Activated naive CD4-positive, alpha-beta T cell treated with anti-CD3 and anti-CD28 coated beads, Interleukin-2, amount 50 U/mL, for 72 hours (primary cell): ENCODE data around the gene SCO1. TPM values are rescaled to one million over a fixed set of nuclear protein-coding genes. Genes with fewer than 3 reads are reported as not detected.
"Not testable (repeated sequence)": the region's sequence is repeated elsewhere in the genome, so short reads cannot be mapped to it uniquely, and the experiment has no call there.

Source experiments
- ATAC-seq, 2 donors: fragments of 150-1000 bp; cut with Tn5 transposase; 2 replicates each; pipeline ENCODE4 v1.10.0; 2021; ENCODE audit warnings: mild to moderate bottlenecking in 2 of 2, moderate library complexity in 2 of 2
- DNase-seq, 2 donors: peaks; one replicate each; pipeline ENCODE4 v3.0.0; 2021 to 2022; ENCODE audit warnings: low spot score in 2 of 2
- H3K27ac Mint-ChIP-seq, 2 donors: one replicate each; pipeline ENCODE4 v1.8.0; 2022; ENCODE audit warnings: mild to moderate bottlenecking in 2 of 2, mixed read lengths in 2 of 2
- H3K36me3 Mint-ChIP-seq, 2 donors: one replicate each; pipeline ENCODE4 v1.8.0; 2022; ENCODE audit warnings: mixed read lengths in 2 of 2
- H3K9me3 Mint-ChIP-seq, 2 donors: one replicate each; pipeline ENCODE4 v1.8.0; 2022; ENCODE audit warnings: mixed read lengths in 2 of 2
- total RNA-seq, 2 donors: library from RNA; stranded (reverse); gene quantifications; one replicate each; pipeline ENCODE4 v1.2.3, GENCODE V29; 2022

SCO1 gene
- 10 to 100 TPM; 28.1 to 36.3 TPM for total RNA-seq

GRCh38 chr17:10697092-10698081 lies at the start of gene SCO1, which contains the start of gene ADPRM:
TSS of gene SCO1 (minus strand) at chr17:10697533. CDS start at chr17:10697507, 26 bp downstream.
TSS of gene ADPRM (plus strand) at chr17:10697594. CDS start at chr17:10704927, 7,333 bp downstream.
- peak within 1 kb of the TSS; percentile 91 to 94 for H3K27ac Mint-ChIP-seq
- ATAC-seq (peak; percentile 98), DNase-seq (peak; percentile 85 to 91)
- peaks cover 22 to 33% of the 10 kb centered on the region in 2 donors for H3K36me3 Mint-ChIP-seq
- no peaks in the 10 kb centered on the region for H3K9me3 Mint-ChIP-seq

GRCh38 chr17:10745231-10745630 lies 47.9 kb upstream of the SCO1 start:
- ATAC-seq = no peak

GRCh38 chr17:10744501-10745000 lies 47.2 kb upstream of the SCO1 start:
- Mint-ChIP-seq H3K27ac (no peak overlapping the region), H3K9me3 (no peaks in the 10 kb centered on the region), H3K36me3 (no peaks in the 10 kb centered on the region)
- ATAC-seq (peak in 1 of 2 donors; percentile 56), DNase-seq (no peak)

More at GRCh38 chr17:10745231-10745630, 47.9 kb upstream of the SCO1 start:
- DNase-seq = no peak
- no peak overlapping the region for H3K27ac Mint-ChIP-seq
- H3K36me3 Mint-ChIP-seq = no peaks in the 10 kb centered on the region
- no peaks in the 10 kb centered on the region for H3K9me3 Mint-ChIP-seq

- H3K36me3 Mint-ChIP-seq = no peaks in the 10 kb centered on the region
- no peak for ATAC-seq
- no peaks in the 10 kb centered on the region for H3K9me3 Mint-ChIP-seq
- no peak overlapping the region for H3K27ac Mint-ChIP-seq
- no peak for DNase-seq
These were observed 46.1 kb upstream of the SCO1 start for GRCh38 chr17:10743316-10744009.

GRCh38 chr17:10742431-10742830 lies 45.1 kb upstream of the SCO1 start:
- H3K9me3 Mint-ChIP-seq = no peaks in the 10 kb centered on the region
- no peak overlapping the region for H3K27ac Mint-ChIP-seq
- DNase-seq (no peak), ATAC-seq (no peak)
- H3K36me3 Mint-ChIP-seq = no peaks in the 10 kb centered on the region

GRCh38 chr17:10741416-10742135 lies 44.2 kb upstream of the SCO1 start:
- Mint-ChIP-seq H3K36me3 (no peaks in the 10 kb centered on the region), H3K9me3 (no peaks in the 10 kb centered on the region), H3K27ac (no peak overlapping the region)
- DNase-seq (no peak), ATAC-seq (no peak)

GRCh38 chr17:10739386-10739785 lies 42.1 kb upstream of the SCO1 start:
- Mint-ChIP-seq H3K36me3 (no peaks in the 10 kb centered on the region), H3K9me3 (no peaks in the 10 kb centered on the region), H3K27ac (no peak overlapping the region)
- DNase-seq (no peak), ATAC-seq (no peak)

- Mint-ChIP-seq H3K36me3 (no peaks in the 10 kb centered on the region), H3K9me3 (no peaks in the 10 kb centered on the region), H3K27ac (no peak overlapping the region)
- peak in 1 of 2 donors; percentile 18 for DNase-seq
- no peak for ATAC-seq
These were observed 41.4 kb upstream of the SCO1 start for GRCh38 chr17:10738521-10739258.

- Mint-ChIP-seq H3K36me3 (no peaks in the 10 kb centered on the region), H3K9me3 (no peaks in the 10 kb centered on the region), H3K27ac (no peak overlapping the region)
- DNase-seq (no peak), ATAC-seq (no peak)
These were observed 40.4 kb upstream of the SCO1 start for GRCh38 chr17:10737736-10738135.

GRCh38 chr17:10737168-10737622 lies 39.9 kb upstream of the SCO1 start:
- H3K36me3 Mint-ChIP-seq = no peaks in the 10 kb centered on the region
- peak overlapping the region in 1 of 2 donors; percentile 7 for H3K27ac Mint-ChIP-seq
- DNase-seq (peak in 1 of 2 donors; percentile 41), ATAC-seq (peak; percentile 64 to 68)
- H3K9me3 Mint-ChIP-seq = no peaks in the 10 kb centered on the region

GRCh38 chr17:10735821-10736220 lies 38.5 kb upstream of the SCO1 start:
- no peaks in the 10 kb centered on the region for H3K9me3 Mint-ChIP-seq
- no peak overlapping the region for H3K27ac Mint-ChIP-seq
- DNase-seq (no peak), ATAC-seq (no peak)
- H3K36me3 Mint-ChIP-seq = no peaks in the 10 kb centered on the region

- H3K9me3 Mint-ChIP-seq = no peaks in the 10 kb centered on the region
- H3K36me3 Mint-ChIP-seq = peaks cover under 1 to 2% of the 10 kb centered on the region in 2 donors
- no peak for DNase-seq
- no peak overlapping the region for H3K27ac Mint-ChIP-seq
- ATAC-seq = no peak
These were observed 37.9 kb upstream of the SCO1 start for GRCh38 chr17:10735251-10735650.

- ATAC-seq = no peak
- Mint-ChIP-seq H3K27ac (no peak overlapping the region), H3K9me3 (no peaks in the 10 kb centered on the region), H3K36me3 (peaks cover 5 to 7% of the 10 kb centered on the region in 2 donors)
- no peak for DNase-seq
These were observed 36.3 kb upstream of the SCO1 start for GRCh38 chr17:10733666-10734065.

GRCh38 chr17:10732121-10732520 lies 34.8 kb upstream of the SCO1 start:
- H3K27ac Mint-ChIP-seq, ATAC-seq, H3K36me3 Mint-ChIP-seq, DNase-seq, H3K9me3 Mint-ChIP-seq: not testable (repeated sequence)

- no peak for ATAC-seq
- no peak for DNase-seq
- no peak overlapping the region for H3K27ac Mint-ChIP-seq
- H3K9me3 Mint-ChIP-seq = no peaks in the 10 kb centered on the region
- peaks cover 5 to 7% of the 10 kb centered on the region in 2 donors for H3K36me3 Mint-ChIP-seq
These were observed 34.1 kb upstream of the SCO1 start for GRCh38 chr17:10731408-10731879.

GRCh38 chr17:10730247-10730646 lies 32.9 kb upstream of the SCO1 start:
- H3K27ac Mint-ChIP-seq = peak overlapping the region; percentile 78 to 89
- peak in 1 of 2 donors; percentile 6 for ATAC-seq
- H3K36me3 Mint-ChIP-seq, H3K9me3 Mint-ChIP-seq, DNase-seq: not testable (repeated sequence)
